Skeletal muscle satellite cell (primary cell): ENCODE measurements around the gene DUSP22.

Experiments
- H3K27me3 ChIP-seq: 2 replicates; pipeline ENCODE4 v1.7.0; 2013; ENCODE audit warnings: low read length; ENCODE audit not compliant: control insufficient read depth, insufficient read depth
- H3K36me3 ChIP-seq: 2 replicates; pipeline ENCODE4 v1.7.0; 2013; ENCODE audit warnings: mild to moderate bottlenecking, control low read depth, low read length; ENCODE audit not compliant: insufficient read depth
- H3K4me1 ChIP-seq: 2 replicates; pipeline ENCODE4 v1.7.0; 2013; ENCODE audit warnings: low read length; ENCODE audit not compliant: control insufficient read depth, insufficient read depth
- H3K4me2 ChIP-seq: 2 replicates; pipeline ENCODE4 v1.7.0; 2013; ENCODE audit warnings: mild to moderate bottlenecking, low read length
- H3K4me3 ChIP-seq: 2 replicates; pipeline ENCODE4 v1.7.0; 2013; ENCODE audit warnings: low read length
- H3K9ac ChIP-seq: 2 replicates; pipeline ENCODE4 v1.7.0; 2013; ENCODE audit warnings: mild to moderate bottlenecking, low read depth, low read length, moderate library complexity
- H3K9me3 ChIP-seq: replicated peaks from 2 replicates; pipeline ENCODE4 v1.7.0; 2013; ENCODE audit warnings: mild to moderate bottlenecking, control low read depth, low read length

Gene DUSP22

DNA sequence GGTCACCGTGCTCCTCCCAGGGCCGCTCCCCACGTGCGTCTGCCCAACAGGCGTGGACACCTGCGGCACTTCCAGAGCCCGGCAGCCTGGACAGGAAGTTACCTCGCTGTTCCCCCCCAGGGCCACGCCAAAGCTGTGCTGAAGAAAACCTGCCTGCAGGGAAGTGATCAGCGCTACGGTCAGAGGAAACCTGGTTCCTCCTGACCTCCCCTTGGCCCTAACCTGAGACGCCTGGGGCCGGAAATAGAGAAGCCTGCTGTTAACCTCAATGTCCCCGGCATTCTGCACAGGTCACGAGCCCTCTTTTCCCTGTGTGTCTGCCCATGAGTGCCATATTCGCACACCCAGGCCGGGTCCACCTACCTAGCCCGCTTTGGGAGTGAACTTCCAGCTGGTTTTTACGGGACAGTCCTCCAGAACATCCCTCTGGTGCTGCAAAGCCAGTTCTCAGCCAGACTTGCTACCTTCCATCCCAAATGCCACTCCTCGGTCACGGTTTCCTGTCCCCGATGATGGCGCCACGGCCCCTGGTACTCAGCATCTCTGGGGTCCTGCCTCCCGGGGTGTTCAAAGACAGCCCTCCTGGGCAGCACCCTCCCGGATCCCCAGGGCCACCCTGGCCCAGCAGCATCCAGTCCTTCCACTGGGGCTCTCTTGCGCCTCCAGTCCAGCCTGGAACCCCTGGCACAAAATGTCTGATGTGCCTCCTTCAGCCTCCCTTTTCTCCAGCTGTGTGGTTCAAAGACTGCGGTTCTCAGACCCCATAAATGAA is 87.3 kb downstream of the DUSP22 start:
- Histone ChIP-seq H3K9ac (no peak overlapping the region), H3K27me3 (peaks cover 19% of the 10 kb centered on the region), H3K4me1 (no peaks in the 10 kb centered on the region), H3K36me3 (no peaks in the 10 kb centered on the region), H3K9me3 (no peaks in the 10 kb centered on the region), H3K4me2 (no peak overlapping the region), H3K4me3 (no peak overlapping the region)

DNA sequence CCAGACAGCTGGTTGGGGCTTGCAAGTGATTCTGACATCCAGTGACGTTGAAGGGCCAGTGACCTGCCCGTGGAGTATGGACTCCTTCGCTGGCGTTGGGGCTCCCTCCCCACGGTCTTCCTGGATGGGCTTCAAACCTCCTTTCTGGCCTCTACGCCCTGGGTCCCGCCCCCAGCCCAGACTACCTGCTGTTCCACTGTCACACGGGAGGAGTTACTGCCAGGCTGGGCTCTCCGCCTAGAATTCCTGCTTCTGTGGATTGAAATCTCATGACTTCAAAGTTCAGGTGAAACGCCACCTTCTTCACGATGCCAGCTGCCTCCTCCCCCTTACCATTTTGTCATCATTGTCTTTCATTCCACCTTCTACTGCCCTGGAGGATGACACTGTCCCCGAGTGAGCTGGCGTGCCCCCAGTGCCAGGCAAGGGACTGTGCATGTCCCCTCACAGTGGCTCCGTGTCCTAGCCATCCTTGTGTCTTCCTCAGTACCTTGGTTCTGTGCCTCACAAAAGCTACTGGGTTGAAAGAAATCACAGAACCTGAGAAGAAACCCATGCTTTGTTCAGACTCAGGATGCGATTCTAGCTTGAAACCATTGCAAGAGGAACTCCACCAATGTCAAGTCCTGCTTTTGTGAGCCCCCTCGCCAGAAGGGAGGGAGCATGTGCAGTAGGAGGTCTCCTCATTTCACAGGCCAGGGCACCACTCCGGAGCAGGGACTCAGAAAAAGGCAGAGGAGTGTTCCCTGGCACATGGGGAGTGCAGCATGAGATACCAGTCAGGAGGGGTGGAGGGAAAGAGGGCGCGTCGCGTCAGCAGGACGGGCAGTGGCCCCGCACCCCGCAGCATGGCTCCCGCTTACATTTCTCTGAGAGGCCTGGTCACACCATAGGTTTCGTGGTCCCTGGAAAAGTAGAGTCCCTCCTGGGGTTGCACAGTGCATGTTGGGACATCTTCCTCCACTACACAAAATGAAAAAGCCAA is 88.2 kb downstream of the DUSP22 start:
- H3K9ac ChIP-seq, result no peak overlapping the region
- H3K4me1 ChIP-seq, result no peaks in the 10 kb centered on the region
- no peak overlapping the region for H3K4me2 ChIP-seq
- peaks cover 15% of the 10 kb centered on the region for H3K27me3 ChIP-seq
- H3K9me3 ChIP-seq, result no peaks in the 10 kb centered on the region
- H3K4me3 ChIP-seq, result no peak overlapping the region
- H3K36me3 ChIP-seq, result no peaks in the 10 kb centered on the region

DNA sequence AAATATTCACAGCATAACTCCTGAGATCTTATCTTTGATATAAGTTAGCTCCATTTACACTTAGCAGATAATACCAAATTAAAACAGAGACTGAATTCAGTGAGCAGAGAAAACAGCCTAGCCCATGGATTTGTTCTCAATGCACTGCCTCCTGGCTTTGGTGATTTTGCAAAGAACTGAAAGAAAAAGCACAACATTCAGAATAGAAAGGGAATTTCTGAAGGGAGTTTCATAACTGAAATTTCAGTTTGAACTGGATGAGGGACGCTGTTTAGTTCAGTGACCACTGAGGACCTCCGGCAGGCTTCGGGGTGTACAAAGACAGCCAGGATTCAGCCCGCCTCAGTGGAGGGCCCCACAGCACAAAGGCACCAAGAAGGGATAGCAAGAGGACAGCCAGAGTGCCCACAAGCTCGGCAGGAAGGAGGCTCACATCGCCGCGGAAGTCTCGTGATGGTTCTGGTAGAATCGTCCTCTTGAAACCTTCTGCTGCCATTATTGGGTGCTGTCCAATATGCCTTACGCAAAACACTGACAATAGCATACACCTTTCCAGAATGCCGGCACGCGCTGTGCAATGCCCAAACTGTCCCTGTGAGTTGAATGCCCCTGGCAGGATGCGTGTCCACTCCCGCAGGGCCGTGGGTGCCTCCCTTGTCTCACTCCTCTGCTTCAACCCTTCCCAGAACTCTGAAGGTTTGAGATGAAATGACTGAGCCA is 89.6 kb downstream of the DUSP22 start:
- Histone ChIP-seq H3K4me2 (no peak overlapping the region), H3K27me3 (peaks cover 20% of the 10 kb centered on the region), H3K36me3 (no peaks in the 10 kb centered on the region), H3K4me1 (no peaks in the 10 kb centered on the region), H3K9me3 (no peaks in the 10 kb centered on the region), H3K4me3 (no peak overlapping the region), H3K9ac (no peak overlapping the region)

DNA sequence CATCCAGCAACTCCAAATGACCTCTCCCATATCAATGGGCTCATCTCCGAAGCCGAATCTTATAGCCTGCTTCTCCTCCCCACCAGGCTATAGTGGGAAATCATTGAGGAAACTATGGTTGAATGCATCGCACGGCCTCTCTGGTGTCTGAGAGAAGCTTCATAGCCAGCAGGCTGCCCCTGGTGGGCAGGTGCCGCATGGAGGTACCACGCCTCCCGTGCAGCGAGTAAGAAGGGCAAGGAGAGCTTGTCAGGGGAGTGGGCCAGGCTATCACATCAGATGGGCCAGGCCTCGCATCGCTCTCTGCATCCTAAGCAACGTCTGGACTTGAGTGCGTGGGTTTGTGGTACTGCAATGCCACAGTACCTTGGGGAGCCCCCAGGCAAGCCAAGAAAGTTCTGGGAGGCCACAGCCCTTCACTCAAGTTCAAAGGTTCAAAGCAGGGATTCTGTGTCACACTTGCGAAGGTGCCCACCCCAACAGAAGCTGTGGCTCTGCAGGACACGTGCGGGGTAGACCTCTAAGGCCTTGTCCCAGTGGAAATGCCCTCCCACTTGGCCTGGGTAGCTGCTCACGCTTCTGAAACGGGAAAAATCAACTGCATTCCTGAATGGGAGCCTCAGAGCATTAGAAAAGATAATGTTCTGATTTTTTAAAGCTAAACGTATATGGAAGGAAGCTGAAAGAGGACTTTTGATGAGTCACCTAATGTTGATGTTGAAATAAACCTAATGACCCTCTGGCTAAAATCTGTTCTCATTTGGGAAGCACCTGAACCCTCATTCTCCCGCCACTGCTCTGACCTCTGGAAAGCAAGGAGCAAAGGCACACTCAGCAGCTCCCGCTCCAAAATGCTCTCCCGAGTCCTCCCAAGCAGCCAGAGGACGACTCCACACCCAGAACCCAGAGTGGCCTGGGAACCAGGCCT is 90.9 kb downstream of the DUSP22 start:
- Histone ChIP-seq H3K9me3 (no peaks in the 10 kb centered on the region), H3K4me2 (no peak overlapping the region), H3K27me3 (peaks cover 28% of the 10 kb centered on the region), H3K4me1 (no peaks in the 10 kb centered on the region), H3K9ac (no peak overlapping the region), H3K36me3 (no peaks in the 10 kb centered on the region), H3K4me3 (no peak overlapping the region)

GRCh38 chr6:383856-384255 is 91.6 kb downstream of the DUSP22 start:
- Histone ChIP-seq H3K27me3 (peaks cover 35% of the 10 kb centered on the region), H3K9ac (no peak overlapping the region), H3K4me3 (no peak overlapping the region)

GRCh38 chr6:384898-385297 is 92.6 kb downstream of the DUSP22 start:
- Histone ChIP-seq H3K9ac (no peak overlapping the region), H3K4me3 (no peak overlapping the region), H3K27me3 (peaks cover 45% of the 10 kb centered on the region), H3K9me3 (no peaks in the 10 kb centered on the region), H3K4me2 (no peak overlapping the region), H3K4me1 (no peaks in the 10 kb centered on the region), H3K36me3 (no peaks in the 10 kb centered on the region)

More at GRCh38 chr6:383856-384255, 91.6 kb downstream of the DUSP22 start:
- no peaks in the 10 kb centered on the region for H3K9me3 ChIP-seq
- no peaks in the 10 kb centered on the region for H3K36me3 ChIP-seq
- H3K4me1 ChIP-seq, result no peaks in the 10 kb centered on the region
- no peak overlapping the region for H3K4me2 ChIP-seq

- no peak overlapping the region for H3K9ac ChIP-seq
- H3K9me3 ChIP-seq, result no peaks in the 10 kb centered on the region
- peaks cover 47% of the 10 kb centered on the region for H3K27me3 ChIP-seq
- H3K36me3 ChIP-seq, result no peaks in the 10 kb centered on the region
- no peak overlapping the region for H3K4me2 ChIP-seq
- no peak overlapping the region for H3K4me3 ChIP-seq
- H3K4me1 ChIP-seq, result no peaks in the 10 kb centered on the region
These were observed 93.3 kb downstream of the DUSP22 start for GRCh38 chr6:385614-386013.

GRCh38 chr6:386688-387266 is 94.5 kb downstream of the DUSP22 start:
- peaks cover 54% of the 10 kb centered on the region for H3K27me3 ChIP-seq
- H3K4me3 ChIP-seq, result no peak overlapping the region
- peaks cover 6% of the 10 kb centered on the region for H3K4me1 ChIP-seq
- H3K9ac ChIP-seq, result no peak overlapping the region
- H3K9me3 ChIP-seq, result no peaks in the 10 kb centered on the region
- H3K36me3 ChIP-seq, result no peaks in the 10 kb centered on the region
- H3K4me2 ChIP-seq, result no peak overlapping the region

- peaks cover 56% of the 10 kb centered on the region for H3K27me3 ChIP-seq
- no peak overlapping the region for H3K4me3 ChIP-seq
- H3K4me2 ChIP-seq, result no peak overlapping the region
- no peak overlapping the region for H3K9ac ChIP-seq
- H3K4me1 ChIP-seq, result peaks cover 12% of the 10 kb centered on the region
- H3K9me3 ChIP-seq, result no peaks in the 10 kb centered on the region
- H3K36me3 ChIP-seq, result no peaks in the 10 kb centered on the region
These were observed 95.0 kb downstream of the DUSP22 start for GRCh38 chr6:387293-387741.

- Histone ChIP-seq H3K9me3 (no peaks in the 10 kb centered on the region), H3K4me3 (no peak overlapping the region), H3K9ac (no peak overlapping the region), H3K4me2 (no peak overlapping the region), H3K36me3 (no peaks in the 10 kb centered on the region), H3K4me1 (peaks cover 19% of the 10 kb centered on the region), H3K27me3 (peaks cover 66% of the 10 kb centered on the region)
These were observed 96.1 kb downstream of the DUSP22 start for GRCh38 chr6:388202-388903.
